Hepatocyte (in vitro differentiated cells): ENCODE measurements around the gene ATG10. TPM values are rescaled to one million over a fixed set of nuclear protein-coding genes. Genes with fewer than 3 reads are reported as not detected.
"Not testable (repeated sequence)": the region's sequence is repeated elsewhere in the genome, so short reads cannot be mapped to it uniquely, and the experiment has no call there.

Source experiments
- DNase-seq: peaks from one replicate; pipeline ENCODE4 v3.0.0-alpha.2; 2016; ENCODE audit warnings: low spot score
- H2AFZ ChIP-seq: fragments of 200-600 bp; sonication (generic); 2 replicates; pipeline ENCODE4 v1.6.0; 2016; ENCODE audit warnings: antibody characterized with exemption, mild to moderate bottlenecking
- H3K27ac ChIP-seq: fragments of 200-600 bp; sonication (generic); 2 replicates; pipeline ENCODE4 v1.5.1; 2016; ENCODE audit warnings: mild to moderate bottlenecking
- H3K27me3 ChIP-seq: fragments of 200-600 bp; sonication (generic); 2 replicates; pipeline ENCODE4 v1.6.1; 2016
- H3K36me3 ChIP-seq: fragments of 200-600 bp; sonication (generic); replicated peaks from 2 replicates; pipeline ENCODE4 v1.5.1; 2016; ENCODE audit warnings: low read depth; ENCODE audit not compliant: insufficient read depth
- H3K4me1 ChIP-seq: fragments of 200-600 bp; sonication (generic); 2 replicates; pipeline ENCODE4 v1.5.1; 2016; ENCODE audit warnings: mild to moderate bottlenecking, moderate library complexity; ENCODE audit not compliant: insufficient read depth
- H3K4me2 ChIP-seq: fragments of 200-600 bp; sonication (generic); 2 replicates; pipeline ENCODE4 v1.6.0; 2016
- H3K4me3 ChIP-seq: fragments of 200-600 bp; sonication (generic); 2 replicates; pipeline ENCODE4 v1.5.1; 2016; ENCODE audit warnings: mild to moderate bottlenecking
- H3K79me2 ChIP-seq: fragments of 200-600 bp; sonication (generic); 2 replicates; pipeline ENCODE4 v1.6.0; 2017; ENCODE audit warnings: mild to moderate bottlenecking
- H3K9me2 ChIP-seq: fragments of 200-600 bp; sonication (generic); replicated peaks from 2 replicates; pipeline ENCODE4 v1.6.0; 2017; ENCODE audit warnings: mild to moderate bottlenecking; ENCODE audit not compliant: insufficient read depth
- H3K9me3 ChIP-seq: fragments of 200-600 bp; sonication (generic); 2 replicates; pipeline ENCODE4 v1.5.1; 2016; ENCODE audit warnings: low read depth, mild to moderate bottlenecking
- H4K20me1 ChIP-seq: fragments of 200-600 bp; sonication (generic); 2 replicates; pipeline ENCODE4 v1.6.0; 2016; ENCODE audit warnings: mild to moderate bottlenecking; ENCODE audit not compliant: insufficient read depth, poor library complexity, severe bottlenecking
- EZH2 ChIP-seq: fragments of 200-600 bp; sonication (generic); IDR thresholded peaks from 2 replicates; pipeline ENCODE4 v1.6.1; 2016; ENCODE audit warnings: antibody characterized with exemption, mild to moderate bottlenecking, borderline replicate concordance
- EZH2phosphoT487 ChIP-seq: fragments of 200-600 bp; sonication (generic); IDR thresholded peaks from one replicate; pipeline ENCODE4 v1.6.1; 2018; ENCODE audit warnings: antibody characterized with exemption, mild to moderate bottlenecking, low read depth, moderate library complexity; ENCODE audit not compliant: unreplicated experiment, severe bottlenecking
- WGBS: methylation state at CpG from one replicate; pipeline ENCODE4 v1.1.6; 2016; ENCODE audit warnings: low lambda C conversion rate; ENCODE audit errors: missing lambda C conversion rate; 5-methylcytosine and 5-hydroxymethylcytosine counted together
- polyA plus RNA-seq: library from polyadenylated mRNA; unstranded; fragments of >200 nt; fragmentation: Nextera tagmentation; extraction: Ambion mirVana; gene quantifications from 2 replicates; pipeline ENCODE4 v1.2.1, GENCODE V29; 2016
- total RNA-seq: library from RNA; depleted of rRNA; stranded (reverse); fragments of >200 nt; gene quantifications from 2 replicates; pipeline ENCODE4 v1.2.3, GENCODE V29; 2014
- TF ChIP-seq, protein P1 (sequence below): fragments of 200-600 bp; sonication (generic); IDR thresholded peaks from 2 replicates; pipeline ENCODE4 v1.5.1; 2016; ENCODE audit warnings: antibody characterized with exemption, mild to moderate bottlenecking; ENCODE audit not compliant: poor library complexity

The ATG10 gene
- total and polyA plus RNA-seq, 2 experiments from 2014 or later: 11.8 to 13.0 TPM

- Histone ChIP-seq H3K27ac (no peak overlapping the region), H3K4me1 (no peaks in the 10 kb centered on the region), H3K9me3 (no peaks in the 10 kb centered on the region), H3K27me3 (no peaks in the 10 kb centered on the region), H3K36me3 (no peaks in the 10 kb centered on the region), H3K4me3 (no peak overlapping the region), H4K20me1 (no peaks in the 10 kb centered on the region), H3K4me2 (no peak overlapping the region), H3K79me2 (no peaks in the 10 kb centered on the region), H3K9me2 (no peaks in the 10 kb centered on the region), H2AFZ (no peak overlapping the region)
- no peak for DNase-seq
- no peak for TF ChIP-seq EZH2
- no peak for TF ChIP-seq EZH2phosphoT487
- TF ChIP-seq, protein P1, sequence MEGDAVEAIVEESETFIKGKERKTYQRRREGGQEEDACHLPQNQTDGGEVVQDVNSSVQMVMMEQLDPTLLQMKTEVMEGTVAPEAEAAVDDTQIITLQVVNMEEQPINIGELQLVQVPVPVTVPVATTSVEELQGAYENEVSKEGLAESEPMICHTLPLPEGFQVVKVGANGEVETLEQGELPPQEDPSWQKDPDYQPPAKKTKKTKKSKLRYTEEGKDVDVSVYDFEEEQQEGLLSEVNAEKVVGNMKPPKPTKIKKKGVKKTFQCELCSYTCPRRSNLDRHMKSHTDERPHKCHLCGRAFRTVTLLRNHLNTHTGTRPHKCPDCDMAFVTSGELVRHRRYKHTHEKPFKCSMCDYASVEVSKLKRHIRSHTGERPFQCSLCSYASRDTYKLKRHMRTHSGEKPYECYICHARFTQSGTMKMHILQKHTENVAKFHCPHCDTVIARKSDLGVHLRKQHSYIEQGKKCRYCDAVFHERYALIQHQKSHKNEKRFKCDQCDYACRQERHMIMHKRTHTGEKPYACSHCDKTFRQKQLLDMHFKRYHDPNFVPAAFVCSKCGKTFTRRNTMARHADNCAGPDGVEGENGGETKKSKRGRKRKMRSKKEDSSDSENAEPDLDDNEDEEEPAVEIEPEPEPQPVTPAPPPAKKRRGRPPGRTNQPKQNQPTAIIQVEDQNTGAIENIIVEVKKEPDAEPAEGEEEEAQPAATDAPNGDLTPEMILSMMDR: no peak
Observed at GRCh38 chr5:82057051-82057450, 85.2 kb downstream of the ATG10 start.

GRCh38 chr5:82058710-82059109, 86.9 kb downstream of the ATG10 start:
- TF ChIP-seq EZH2phosphoT487 (no peak), EZH2 (no peak)
- TF ChIP-seq, protein P1: no peak
- 85% methylated on average over 1 of the region's 1 CpG for WGBS

DNA sequence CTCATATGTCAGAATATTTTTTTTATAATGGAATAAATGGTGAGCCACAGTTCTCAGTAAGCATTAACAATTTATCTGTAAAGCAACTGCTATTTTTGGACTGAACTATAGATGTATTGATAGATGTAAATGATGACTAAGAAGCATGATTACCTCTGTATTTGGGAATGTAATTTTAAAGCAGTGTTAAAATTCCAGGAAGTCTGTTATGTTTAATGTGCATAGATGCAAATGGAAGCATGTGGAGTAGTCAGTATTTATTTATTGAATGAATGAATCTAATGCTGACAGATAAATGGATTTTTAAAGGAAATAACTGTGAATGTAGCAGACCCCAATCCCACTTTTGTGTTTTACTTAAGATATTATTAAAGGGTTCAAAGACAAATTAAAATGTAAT, 95.0 kb downstream of the ATG10 start:
- Histone ChIP-seq H4K20me1 (no peaks in the 10 kb centered on the region), H2AFZ (no peak overlapping the region), H3K4me3 (no peak overlapping the region), H3K9me2 (no peaks in the 10 kb centered on the region), H3K27ac (no peak overlapping the region), H3K79me2 (no peaks in the 10 kb centered on the region), H3K36me3 (no peaks in the 10 kb centered on the region), H3K27me3 (no peaks in the 10 kb centered on the region), H3K9me3 (no peaks in the 10 kb centered on the region), H3K4me1 (no peaks in the 10 kb centered on the region), H3K4me2 (no peak overlapping the region)
- no peak for DNase-seq
- TF ChIP-seq, protein P1: no peak
- no peak for TF ChIP-seq EZH2phosphoT487
- no peak for TF ChIP-seq EZH2

More at GRCh38 chr5:82058710-82059109, 86.9 kb downstream of the ATG10 start:
- DNase-seq: no peak
- H3K36me3 ChIP-seq: no peaks in the 10 kb centered on the region
- H3K9me3 ChIP-seq: no peaks in the 10 kb centered on the region
- H4K20me1 ChIP-seq: no peaks in the 10 kb centered on the region
- no peak overlapping the region for H3K4me2 ChIP-seq
- no peaks in the 10 kb centered on the region for H3K27me3 ChIP-seq
- H2AFZ ChIP-seq: no peak overlapping the region
- no peak overlapping the region for H3K27ac ChIP-seq
- no peaks in the 10 kb centered on the region for H3K4me1 ChIP-seq
- H3K9me2 ChIP-seq: no peaks in the 10 kb centered on the region
- no peaks in the 10 kb centered on the region for H3K79me2 ChIP-seq
- no peak overlapping the region for H3K4me3 ChIP-seq

- H3K9me3 ChIP-seq, H3K9me2 ChIP-seq, H2AFZ ChIP-seq, H3K4me2 ChIP-seq, H3K27ac ChIP-seq, DNase-seq, H3K79me2 ChIP-seq, H3K4me3 ChIP-seq, H4K20me1 ChIP-seq, H3K36me3 ChIP-seq, H3K4me1 ChIP-seq, H3K27me3 ChIP-seq: not testable (repeated sequence)
- 100% methylated on average over 3 of the region's 3 CpGs for WGBS
Observed at GRCh38 chr5:82068042-82068441, 96.2 kb downstream of the ATG10 start.
